Coronary artery (tissue), 2 donors: ENCODE data around the gene MOXD1.

Source experiments
- DNase-seq: peaks from one replicate; pipeline ENCODE4 v3.0.0-alpha.2; 2017; ENCODE audit warnings: low spot score
- H3K27ac ChIP-seq, 2 donors: fragments of 200-600 bp; sonication (generic); one replicate each; pipeline ENCODE4 v1.5.1; 2016 to 2019
- H3K4me3 ChIP-seq: fragments of 200-600 bp; sonication (generic); 2 replicates; pipeline ENCODE4 v1.5.1; 2016; ENCODE audit warnings: mild to moderate bottlenecking, moderate library complexity
- CTCF ChIP-seq: fragments of 200-600 bp; sonication (generic); IDR thresholded peaks from one replicate; pipeline ENCODE4 v1.5.1; 2019; ENCODE audit warnings: antibody characterized with exemption

Gene MOXD1

GRCh38 chr6:132400883-132401617, at the start of gene MOXD1:
Gene MOXD1 (minus strand): TSS chr6:132401475. CDS start chr6:132401426, 49 bp downstream.
- Histone ChIP-seq H3K4me3 (peak within 1 kb of the TSS; percentile 75), H3K27ac (no peak within 1 kb of the TSS)
- TF ChIP-seq CTCF: no peak
- no peak for DNase-seq

GRCh38 chr6:132446855-132447241, 45.6 kb upstream of the MOXD1 start:
- Histone ChIP-seq H3K4me3 (no peak overlapping the region), H3K27ac (no peak overlapping the region)
- TF ChIP-seq CTCF: no peak
- no peak for DNase-seq

DNA sequence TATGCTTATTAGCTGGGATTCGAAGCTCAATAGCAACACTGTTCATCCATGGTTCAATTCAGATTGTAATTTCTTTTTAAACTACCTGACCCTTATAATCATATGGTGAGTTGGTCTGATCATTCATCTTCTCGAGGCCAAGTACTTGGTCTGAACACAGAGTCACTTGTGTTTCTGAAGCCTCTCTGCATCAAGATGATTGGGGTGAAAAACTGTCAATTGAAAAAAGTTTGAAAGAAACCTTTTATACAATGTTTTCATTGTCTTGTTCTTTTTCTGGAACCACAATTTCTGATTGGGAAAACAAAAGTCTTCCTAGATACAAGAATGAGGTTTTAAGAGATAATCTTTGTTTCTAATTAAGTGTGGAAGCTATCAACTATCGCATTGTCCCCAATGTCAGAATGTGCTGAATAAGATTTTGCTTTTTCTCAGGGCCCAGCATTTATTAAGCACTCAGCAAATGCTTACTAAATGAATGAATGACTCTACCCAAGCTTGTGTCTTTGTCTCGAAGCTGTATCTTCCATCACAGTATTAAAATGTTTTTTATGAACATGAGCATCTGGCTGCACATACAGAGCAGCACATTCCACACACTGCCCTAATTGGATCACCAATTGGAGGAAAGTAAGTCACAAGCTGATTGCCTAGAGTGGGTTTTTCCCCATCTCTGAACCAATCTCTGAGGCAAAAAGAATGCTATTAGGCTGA, 45.0 kb upstream of the MOXD1 start:
- TF ChIP-seq CTCF: no peak
- H3K27ac ChIP-seq: no peak overlapping the region
- H3K4me3 ChIP-seq: no peak overlapping the region
- no peak for DNase-seq

DNA sequence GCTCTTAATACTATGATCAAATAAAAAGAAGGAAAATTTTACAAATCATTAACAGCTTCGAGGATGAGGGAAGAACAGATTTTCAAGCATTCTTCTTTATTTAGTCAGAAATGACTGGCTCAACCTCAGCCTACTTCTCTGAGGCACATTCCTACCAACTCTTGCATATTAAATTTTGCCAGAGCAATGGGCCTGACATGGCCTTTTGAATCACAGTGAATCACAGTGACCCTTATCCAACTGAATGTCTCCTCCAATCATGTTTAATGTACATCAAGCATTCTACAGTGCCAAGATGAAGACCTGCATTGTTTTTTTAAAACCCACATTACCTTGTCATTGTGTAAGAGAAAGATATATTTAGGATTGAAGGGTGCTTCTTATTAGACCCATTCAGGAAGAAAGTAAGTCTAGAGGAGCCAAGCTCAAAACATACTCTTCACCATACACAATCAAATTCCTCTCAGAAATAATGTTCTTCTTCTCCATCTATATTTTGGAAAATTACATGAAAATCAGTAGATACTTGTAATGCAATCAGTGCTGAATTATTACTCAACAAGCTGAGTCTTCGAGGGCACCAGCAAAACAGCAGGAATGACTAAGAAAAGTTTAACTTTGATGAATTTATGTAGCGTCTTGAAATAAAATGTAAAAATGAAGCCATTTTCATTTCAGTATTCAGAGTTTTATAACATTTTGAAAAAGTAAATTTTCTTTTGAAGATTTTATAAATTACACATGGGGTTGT, 44.1 kb upstream of the MOXD1 start:
- no peak for TF ChIP-seq CTCF
- H3K27ac ChIP-seq: no peak overlapping the region
- DNase-seq: no peak
- H3K4me3 ChIP-seq: no peak overlapping the region

DNA sequence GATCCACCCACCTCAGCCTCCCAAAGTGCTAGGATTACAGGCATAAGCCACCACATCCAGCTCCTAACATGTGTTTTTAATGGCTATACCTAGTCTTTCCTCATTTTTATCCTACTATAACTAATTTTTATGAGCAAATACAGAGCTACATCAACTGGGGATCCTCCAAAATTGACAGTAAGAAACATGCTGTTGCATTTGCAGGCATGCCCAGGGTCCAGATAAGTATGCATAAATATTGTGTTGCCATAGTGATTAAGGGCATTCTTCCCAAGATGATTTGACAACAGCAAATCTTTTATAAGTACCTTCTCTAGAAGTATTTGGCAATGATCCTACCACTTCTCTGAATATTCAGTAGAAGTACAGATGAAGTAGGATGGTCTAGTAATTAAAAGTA, 41.9 kb upstream of the MOXD1 start:
- no peak for DNase-seq
- H3K27ac ChIP-seq: no peak overlapping the region
- H3K4me3 ChIP-seq: no peak overlapping the region
- TF ChIP-seq CTCF: no peak

DNA sequence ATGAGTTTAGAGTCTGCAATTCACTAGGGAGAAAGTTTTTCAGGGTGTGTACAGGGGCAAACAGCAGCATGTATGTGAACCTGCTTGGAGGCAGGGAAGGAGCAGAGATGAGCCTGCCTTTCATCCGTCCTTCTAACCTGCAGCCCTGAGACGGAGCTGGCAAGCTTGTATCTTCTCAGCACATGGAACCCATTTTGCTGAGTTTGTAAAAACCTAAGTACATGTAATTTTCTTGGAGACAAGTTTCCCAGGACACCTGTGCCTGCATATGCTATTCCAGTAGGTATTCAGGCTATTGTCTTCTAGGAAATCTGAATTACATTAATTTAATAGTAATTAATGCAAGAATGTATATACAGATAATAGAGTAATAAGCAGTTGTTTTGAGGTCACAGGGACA, 28.8 kb upstream of the MOXD1 start:
- no peak for TF ChIP-seq CTCF
- Histone ChIP-seq H3K4me3 (no peak overlapping the region), H3K27ac (no peak overlapping the region)
- no peak for DNase-seq
